ENCODE results near the gene MCM5. TPM values are rescaled to one million over a fixed set of nuclear protein-coding genes. Genes with fewer than 3 reads are reported as not detected.

MCM5 gene
- total RNA-seq, 2 experiments from 2014 or later: 21.6 to 22.6 TPM

DNA sequence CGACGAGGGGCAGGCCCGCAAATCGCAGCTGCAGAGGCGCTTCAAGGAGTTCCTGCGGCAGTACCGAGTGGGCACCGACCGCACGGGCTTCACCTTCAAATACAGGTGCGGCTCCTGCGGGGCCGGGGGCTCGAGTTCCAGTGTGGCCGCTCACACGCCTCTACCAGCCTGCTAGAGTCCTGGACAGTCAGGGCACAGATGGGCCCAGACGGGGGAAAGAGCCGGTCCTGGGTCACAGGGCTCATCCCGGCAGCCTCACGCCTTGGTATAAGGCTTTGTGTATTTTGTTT lies 506 bp downstream of the MCM5 start:
- intact Hi-C loops (cut with DNase I, micrococcal nuclease): loop anchor here in 1 of 2 experiments (1.0 kb wide), 1 partner anchor 101 kb away; the partner anchor contains the start of gene TOM1
- H3K4me3 ChIP-seq (ENCODE audit: low read length): peak overlapping the region; percentile 87
- ChIA-PET POLR2A (interaction anchor here (2.6 kb wide), 1 partner anchor 101 kb away, joined by 14 read pairs; the partner anchor contains the start of gene TOM1), CTCF (no interaction called here)
- ATAC-seq (ENCODE audit: poor library complexity): no peak
- Mint-ChIP-seq H3K36me3 (ENCODE audit: low read depth) (peaks cover 45% of the 10 kb centered on the region), H3K27ac (peak overlapping the region; percentile 95), H3K27me3 (no peaks in the 10 kb centered on the region), H3K4me1 (ENCODE audit: low read depth) (peaks cover 18% of the 10 kb centered on the region), H3K4me3 (peak overlapping the region; percentile 98), H3K9me3 (no peaks in the 10 kb centered on the region)
- H3K4me1 ChIP-seq (ENCODE audit: insufficient read depth, low read length): peaks cover 34% of the 10 kb centered on the region
- peak overlapping the region in 1 of 2 donors; percentile 2 for H3K27ac ChIP-seq (ENCODE audit: low read depth in 1 of 2, low read length in 2 of 2)
- peaks cover 9% of the 10 kb centered on the region for H3K36me3 ChIP-seq (ENCODE audit: insufficient read depth, low read length)
- H3K9me3 ChIP-seq (ENCODE audit: control insufficient read depth in 1 of 2, insufficient read depth in 1 of 2, low read length in 2 of 2): no peaks in the 10 kb centered on the region
- TF ChIP-seq, protein P1, sequence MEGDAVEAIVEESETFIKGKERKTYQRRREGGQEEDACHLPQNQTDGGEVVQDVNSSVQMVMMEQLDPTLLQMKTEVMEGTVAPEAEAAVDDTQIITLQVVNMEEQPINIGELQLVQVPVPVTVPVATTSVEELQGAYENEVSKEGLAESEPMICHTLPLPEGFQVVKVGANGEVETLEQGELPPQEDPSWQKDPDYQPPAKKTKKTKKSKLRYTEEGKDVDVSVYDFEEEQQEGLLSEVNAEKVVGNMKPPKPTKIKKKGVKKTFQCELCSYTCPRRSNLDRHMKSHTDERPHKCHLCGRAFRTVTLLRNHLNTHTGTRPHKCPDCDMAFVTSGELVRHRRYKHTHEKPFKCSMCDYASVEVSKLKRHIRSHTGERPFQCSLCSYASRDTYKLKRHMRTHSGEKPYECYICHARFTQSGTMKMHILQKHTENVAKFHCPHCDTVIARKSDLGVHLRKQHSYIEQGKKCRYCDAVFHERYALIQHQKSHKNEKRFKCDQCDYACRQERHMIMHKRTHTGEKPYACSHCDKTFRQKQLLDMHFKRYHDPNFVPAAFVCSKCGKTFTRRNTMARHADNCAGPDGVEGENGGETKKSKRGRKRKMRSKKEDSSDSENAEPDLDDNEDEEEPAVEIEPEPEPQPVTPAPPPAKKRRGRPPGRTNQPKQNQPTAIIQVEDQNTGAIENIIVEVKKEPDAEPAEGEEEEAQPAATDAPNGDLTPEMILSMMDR (IDR thresholded peaks at IDR 0.05): no peak
- DNase-seq: peak in 6 of 14 experiments; percentile 3 to 47 (median 28)
- H3K27me3 ChIP-seq (ENCODE audit: control insufficient read depth in 1 of 2, insufficient read depth in 2 of 2, low read length in 2 of 2): no peaks in the 10 kb centered on the region

DNA sequence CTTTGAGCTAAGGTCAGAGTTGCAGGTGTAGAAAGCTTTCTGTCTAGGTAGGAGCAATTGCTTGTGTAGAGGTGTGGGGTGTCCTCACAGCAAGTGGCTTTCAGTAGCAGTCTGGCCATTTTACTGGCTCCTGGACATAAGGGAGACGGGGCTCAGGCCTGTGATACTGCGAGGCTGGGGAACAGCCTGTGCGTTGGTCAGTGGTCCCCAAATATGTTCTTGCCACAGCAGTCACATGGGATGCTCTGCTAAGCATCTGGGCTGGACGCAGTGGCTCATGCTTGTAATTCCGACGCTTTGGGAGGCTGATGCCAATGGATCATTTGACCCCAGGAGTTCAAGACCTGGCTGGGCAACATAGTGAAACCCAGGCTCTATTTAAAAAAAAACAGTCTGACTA lies 1.9 kb downstream of the MCM5 start:
- DNase-seq (no peak), ATAC-seq (ENCODE audit: poor library complexity) (no peak)
- TF ChIP-seq, protein P1 (IDR thresholded peaks at IDR 0.05): no peak
- H3K4me1 Mint-ChIP-seq (ENCODE audit: low read depth): peaks cover 18% of the 10 kb centered on the region
- Histone ChIP-seq H3K9me3 (ENCODE audit: control insufficient read depth in 1 of 2, insufficient read depth in 1 of 2, low read length in 2 of 2) (no peaks in the 10 kb centered on the region), H3K27ac (ENCODE audit: low read depth in 1 of 2, low read length in 2 of 2) (no peak overlapping the region), H3K27me3 (ENCODE audit: control insufficient read depth in 1 of 2, insufficient read depth in 2 of 2, low read length in 2 of 2) (no peaks in the 10 kb centered on the region), H3K4me3 (ENCODE audit: low read length) (no peak overlapping the region), H3K36me3 (ENCODE audit: insufficient read depth, low read length) (peaks cover 19% of the 10 kb centered on the region), H3K4me1 (ENCODE audit: insufficient read depth, low read length) (peaks cover 34% of the 10 kb centered on the region)
- ChIA-PET POLR2A (no interaction called here), CTCF (no interaction called here)
- H3K4me3 Mint-ChIP-seq: peak overlapping the region; percentile 86
- H3K9me3 Mint-ChIP-seq: no peaks in the 10 kb centered on the region
- no peaks in the 10 kb centered on the region for H3K27me3 Mint-ChIP-seq
- peak overlapping the region; percentile 56 for H3K27ac Mint-ChIP-seq
- H3K36me3 Mint-ChIP-seq (ENCODE audit: low read depth): peaks cover 60% of the 10 kb centered on the region
- intact Hi-C loops (cut with DNase I, micrococcal nuclease): no loop called here

DNA sequence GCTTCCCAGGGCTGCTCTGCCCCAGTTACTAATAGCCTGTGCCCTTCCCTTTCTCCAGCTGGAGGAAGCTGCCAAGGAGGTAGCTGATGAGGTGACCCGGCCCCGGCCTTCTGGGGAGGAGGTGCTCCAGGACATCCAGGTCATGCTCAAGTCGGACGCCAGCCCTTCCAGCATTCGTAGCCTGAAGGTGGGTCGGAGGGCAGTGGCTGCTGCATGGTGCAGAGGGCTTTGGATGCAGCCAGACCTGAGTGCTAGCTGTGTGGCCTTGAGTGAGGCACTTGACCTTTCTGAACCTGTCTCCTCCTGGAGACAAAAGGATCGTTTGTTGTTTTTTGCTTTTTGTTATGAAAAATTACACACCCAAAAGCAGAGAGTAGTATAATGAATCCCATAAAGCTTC lies 3.4 kb downstream of the MCM5 start:
- Mint-ChIP-seq H3K4me3 (no peak overlapping the region), H3K9me3 (no peaks in the 10 kb centered on the region), H3K4me1 (ENCODE audit: low read depth) (peaks cover 18% of the 10 kb centered on the region), H3K27ac (no peak overlapping the region), H3K27me3 (no peaks in the 10 kb centered on the region), H3K36me3 (ENCODE audit: low read depth) (peaks cover 74% of the 10 kb centered on the region)
- DNase-seq (no peak), ATAC-seq (ENCODE audit: poor library complexity) (no peak)
- peaks cover 34% of the 10 kb centered on the region for H3K4me1 ChIP-seq (ENCODE audit: insufficient read depth, low read length)
- no peak overlapping the region for H3K27ac ChIP-seq (ENCODE audit: low read depth in 1 of 2, low read length in 2 of 2)
- CTCF ChIA-PET: no interaction called here
- TF ChIP-seq, protein P1 (IDR thresholded peaks at IDR 0.05): no peak
- no peak overlapping the region for H3K4me3 ChIP-seq (ENCODE audit: low read length)
- H3K9me3 ChIP-seq (ENCODE audit: control insufficient read depth in 1 of 2, insufficient read depth in 1 of 2, low read length in 2 of 2): no peaks in the 10 kb centered on the region
- intact Hi-C loops (cut with DNase I, micrococcal nuclease): no loop called here
- H3K27me3 ChIP-seq (ENCODE audit: control insufficient read depth in 1 of 2, insufficient read depth in 2 of 2, low read length in 2 of 2): no peaks in the 10 kb centered on the region
- H3K36me3 ChIP-seq (ENCODE audit: insufficient read depth, low read length): peaks cover 34% of the 10 kb centered on the region
- POLR2A ChIA-PET: no interaction called here

Measured in CD4-positive, alpha-beta T cell (primary cell).